IgD-negative memory B cell (primary cell): ENCODE measurements around the gene FBF1. TPM values are rescaled to one million over a fixed set of nuclear protein-coding genes. Genes with fewer than 3 reads are reported as not detected.
A peak's percentile ranks its signal among the peaks of the same experiment; 100 is the strongest.
"Not testable (repeated sequence)": the region's sequence is repeated elsewhere in the genome, so short reads cannot be mapped to it uniquely, and the experiment has no call there.

Experiments
- H3K27ac Mint-ChIP-seq, 3 donors: one replicate each; pipeline ENCODE4 v1.8.0; 2020 to 2022; ENCODE audit warnings: mild to moderate bottlenecking in 3 of 3, mixed read lengths in 3 of 3, moderate library complexity in 1 of 3
- H3K27me3 Mint-ChIP-seq: one replicate; pipeline ENCODE4 v1.8.0; 2021; ENCODE audit warnings: mixed read lengths
- H3K36me3 Mint-ChIP-seq: one replicate; pipeline ENCODE4 v1.8.0; 2020; ENCODE audit warnings: mild to moderate bottlenecking, mixed read lengths
- H3K4me1 Mint-ChIP-seq, 3 donors: one replicate each; pipeline ENCODE4 v1.8.0; 2020 to 2022; ENCODE audit warnings: mixed read lengths in 3 of 3, mild to moderate bottlenecking in 1 of 3
- H3K4me3 Mint-ChIP-seq, 4 donors: one replicate each; pipeline ENCODE4 v1.8.0; 2020 to 2022; ENCODE audit warnings: mild to moderate bottlenecking in 4 of 4, mixed read lengths in 4 of 4, moderate library complexity in 3 of 4
- H3K9me3 Mint-ChIP-seq, 3 donors: one replicate each; pipeline ENCODE4 v1.8.0; 2020 to 2021; ENCODE audit warnings: mixed read lengths in 3 of 3, mild to moderate bottlenecking in 1 of 3
- polyA plus RNA-seq: library from polyadenylated mRNA; unstranded; fragments of 300-500 nt; fragmentation: Illumina TruSeq; gene quantifications from one replicate; pipeline ENCODE4 v1.2.3, GENCODE V29; 2021

The FBF1 gene
- polyA plus RNA-seq, 1 donor from 2014 or later: 1.9 TPM

- Mint-ChIP-seq H3K4me3 (no peak overlapping the region), H3K36me3 (no peaks in the 10 kb centered on the region), H3K9me3 (no peaks in the 10 kb centered on the region), H3K4me1 (peaks cover 11 to 14% (median 14%) of the 10 kb centered on the region in 3 donors), H3K27ac (peak overlapping the region in 1 of 3 donors; percentile 59), H3K27me3 (no peaks in the 10 kb centered on the region)
These were observed 68.1 kb downstream of the FBF1 start for GRCh38 chr17:75872434-75873351.

GRCh38 chr17:75870228-75870627, 70.6 kb downstream of the FBF1 start:
- not testable (repeated sequence) for H3K4me1 Mint-ChIP-seq, H3K36me3 Mint-ChIP-seq, H3K27me3 Mint-ChIP-seq, H3K27ac Mint-ChIP-seq, H3K4me3 Mint-ChIP-seq, H3K9me3 Mint-ChIP-seq

- H3K4me3 Mint-ChIP-seq: no peak overlapping the region
- H3K27me3 Mint-ChIP-seq: no peaks in the 10 kb centered on the region
- H3K27ac Mint-ChIP-seq: peak overlapping the region in 1 of 3 donors; percentile 56
- H3K4me1 Mint-ChIP-seq: peaks cover 10 to 11% (median 10%) of the 10 kb centered on the region in 3 donors
- no peaks in the 10 kb centered on the region for H3K36me3 Mint-ChIP-seq
- H3K9me3 Mint-ChIP-seq: no peaks in the 10 kb centered on the region
These were observed 71.3 kb downstream of the FBF1 start for GRCh38 chr17:75869282-75870141.

- H3K4me3 Mint-ChIP-seq, H3K27ac Mint-ChIP-seq, H3K36me3 Mint-ChIP-seq: not testable (repeated sequence)
These were observed 72.0 kb downstream of the FBF1 start for GRCh38 chr17:75868730-75869281.

GRCh38 chr17:75865404-75866188, 75.2 kb downstream of the FBF1 start:
- not testable (repeated sequence) for H3K9me3 Mint-ChIP-seq, H3K27me3 Mint-ChIP-seq, H3K36me3 Mint-ChIP-seq
- Mint-ChIP-seq H3K27ac (peak overlapping the region; percentile 94 to 96 (median 96)), H3K4me3 (peak overlapping the region in 2 of 4 donors; percentile 37 to 80), H3K4me1 (peaks cover 20 to 21% (median 20%) of the 10 kb centered on the region in 3 donors)

More at GRCh38 chr17:75868730-75869281, 72.0 kb downstream of the FBF1 start:
- H3K9me3 Mint-ChIP-seq, H3K27me3 Mint-ChIP-seq: not testable (repeated sequence)
- H3K4me1 Mint-ChIP-seq: peaks cover 16 to 17% (median 16%) of the 10 kb centered on the region in 3 donors

- Mint-ChIP-seq H3K27ac (peak overlapping the region; percentile 94 to 96 (median 96)), H3K4me1 (peaks cover 20 to 21% (median 20%) of the 10 kb centered on the region in 3 donors), H3K4me3 (peak overlapping the region; percentile 46 to 88 (median 80))
- not testable (repeated sequence) for H3K9me3 Mint-ChIP-seq, H3K36me3 Mint-ChIP-seq, H3K27me3 Mint-ChIP-seq
These were observed 76.0 kb downstream of the FBF1 start for GRCh38 chr17:75864887-75865286.

GRCh38 chr17:75864448-75864871, 76.4 kb downstream of the FBF1 start:
- Mint-ChIP-seq H3K4me3 (peak overlapping the region; percentile 46 to 88 (median 80)), H3K27me3 (no peaks in the 10 kb centered on the region), H3K36me3 (no peaks in the 10 kb centered on the region), H3K27ac (peak overlapping the region; percentile 94 to 96 (median 96)), H3K9me3 (no peaks in the 10 kb centered on the region), H3K4me1 (peaks cover 20 to 23% (median 21%) of the 10 kb centered on the region in 3 donors)

- Mint-ChIP-seq H3K4me3 (peak overlapping the region in 1 of 4 donors; percentile 28), H3K4me1 (peaks cover 27 to 36% (median 35%) of the 10 kb centered on the region in 3 donors), H3K27ac (peak overlapping the region in 2 of 3 donors; percentile 77 to 81), H3K27me3 (no peaks in the 10 kb centered on the region), H3K36me3 (no peaks in the 10 kb centered on the region), H3K9me3 (no peaks in the 10 kb centered on the region)
These were observed 78.9 kb downstream of the FBF1 start for GRCh38 chr17:75861927-75862317.

Other genes starting within 250 kb of the FBF1 start
- 0.48 TPM for gene ITGB4, start 219.6 kb downstream of the FBF1 start, polyA plus RNA-seq
- 18.6 TPM for gene GALK1, start 175.8 kb downstream of the FBF1 start, polyA plus RNA-seq
- 28.6 TPM for gene UNK, start 156.2 kb downstream of the FBF1 start, polyA plus RNA-seq
- gene UNC13D, start 96.6 kb downstream of the FBF1 start, polyA plus RNA-seq: 42.0 TPM
- gene WBP2, start 85.7 kb downstream of the FBF1 start, polyA plus RNA-seq: 131 TPM
- gene TRIM47, start 62.5 kb downstream of the FBF1 start, polyA plus RNA-seq: 12.4 TPM
- gene TRIM65, start 44.1 kb downstream of the FBF1 start, polyA plus RNA-seq: 25.0 TPM
- gene MRPL38, start 36.2 kb downstream of the FBF1 start, polyA plus RNA-seq: 77.5 TPM
- gene ACOX1, start 38.1 kb upstream of the FBF1 start, polyA plus RNA-seq: 19.3 TPM
- 27.0 TPM for gene TEN1, start 38.2 kb upstream of the FBF1 start, polyA plus RNA-seq
- gene CDK3, start 59.8 kb upstream of the FBF1 start, polyA plus RNA-seq: 0.71 TPM
- gene EVPL, start 86.3 kb upstream of the FBF1 start, polyA plus RNA-seq: not detected
- 58.7 TPM for gene SRP68, start 131.5 kb upstream of the FBF1 start, polyA plus RNA-seq
- gene GALR2, start 133.7 kb upstream of the FBF1 start, polyA plus RNA-seq: 0.21 TPM
- 1.6 TPM for gene ZACN, start 138.1 kb upstream of the FBF1 start, polyA plus RNA-seq
- gene EXOC7, start 162.7 kb upstream of the FBF1 start, polyA plus RNA-seq: 52.7 TPM
- gene FOXJ1, start 200.2 kb upstream of the FBF1 start, polyA plus RNA-seq: not detected